CD4-positive, alpha-beta T cell (primary cell): Measurements from ENCODE around the gene IL15RA. TPM values are rescaled to one million over a fixed set of nuclear protein-coding genes. Genes with fewer than 3 reads are reported as not detected.
"Not testable (repeated sequence)": the region's sequence is repeated elsewhere in the genome, so short reads cannot be mapped to it uniquely, and the experiment has no call there.

Experiments used
- ATAC-seq: fragments of 200-7000 bp; cut with Tn5 transposase; one replicate; pipeline ENCODE4 v1.10.0; 2022; ENCODE audit warnings: mild to moderate bottlenecking; ENCODE audit not compliant: poor library complexity
- CTCF ChIA-PET: fragments of 350-600 bp; sonication (Branson Sonifier 250); formaldehyde crosslinking; loops from one replicate; lab custom pipeline; 2021; ENCODE audit warnings: antibody characterized with exemption, inconsistent platforms; lab: Charles Lee
- POLR2A ChIA-PET: fragments of 350-600 bp; sonication (Branson Sonifier 250); formaldehyde crosslinking; loops from one replicate; lab custom pipeline; 2021; ENCODE audit warnings: antibody characterized with exemption, inconsistent platforms; lab: Charles Lee
- DNase-seq, 14 experiments: peaks; one replicate each; pipeline ENCODE4 v3.0.0-alpha.2; 2013 to 2020; ENCODE audit warnings: mixed read lengths in 2 of 14
- H3K27ac ChIP-seq, 2 donors: one replicate each; pipeline versions ENCODE4 v1.5.1 to v1.7.0; 2013; ENCODE audit warnings: low read length in 2 of 2, low read depth in 1 of 2, mild to moderate bottlenecking in 1 of 2
- H3K27me3 ChIP-seq, 2 experiments: 1 replicate in 1 of 2; 2 replicates in 1 of 2; pipeline versions ENCODE4 v1.6.1 to v1.7.0; 2013; ENCODE audit warnings: low read length in 2 of 2, control low read depth in 1 of 2, mild to moderate bottlenecking in 1 of 2, moderate library complexity in 1 of 2; ENCODE audit not compliant: insufficient read depth in 2 of 2, control insufficient read depth in 1 of 2
- H3K36me3 ChIP-seq: one replicate; pipeline ENCODE4 v1.6.1; 2013; ENCODE audit warnings: low read length, control low read depth; ENCODE audit not compliant: insufficient read depth
- H3K4me1 ChIP-seq: one replicate; pipeline ENCODE4 v1.6.1; 2013; ENCODE audit warnings: low read length, control low read depth; ENCODE audit not compliant: insufficient read depth
- H3K4me3 ChIP-seq: one replicate; pipeline ENCODE4 v1.5.1; 2013; ENCODE audit warnings: mild to moderate bottlenecking, low read length, moderate library complexity
- H3K9me3 ChIP-seq, 2 experiments: 1 replicate in 1 of 2; 2 replicates in 1 of 2; pipeline versions ENCODE4 v1.6.1 to v1.7.0; 2013; ENCODE audit warnings: low read length in 2 of 2, mild to moderate bottlenecking in 2 of 2, control low read depth in 1 of 2, moderate library complexity in 1 of 2; ENCODE audit not compliant: control insufficient read depth in 1 of 2, insufficient read depth in 1 of 2
- H3K27ac Mint-ChIP-seq: one replicate; pipeline ENCODE4 v1.8.0; 2020; ENCODE audit warnings: mixed read lengths
- H3K27me3 Mint-ChIP-seq: one replicate; pipeline ENCODE4 v1.8.0; 2021; ENCODE audit warnings: mixed read lengths
- H3K36me3 Mint-ChIP-seq: one replicate; pipeline ENCODE4 v1.8.0; 2021; ENCODE audit warnings: low read depth, mixed read lengths
- H3K4me1 Mint-ChIP-seq: one replicate; pipeline ENCODE4 v1.8.0; 2021; ENCODE audit warnings: low read depth, mixed read lengths
- H3K4me3 Mint-ChIP-seq: one replicate; pipeline ENCODE4 v1.8.0; 2020; ENCODE audit warnings: mild to moderate bottlenecking, mixed read lengths
- H3K9me3 Mint-ChIP-seq: one replicate; pipeline ENCODE4 v1.8.0; 2020; ENCODE audit warnings: mixed read lengths
- intact Hi-C, 2 experiments: fragments of 100-400 bp; cut with DNase I in 1 of 2; cut with micrococcal nuclease in 1 of 2; formaldehyde crosslinking; loops; one replicate each; pipeline versions ENCODE4 v1.15.1 to v1.9.0; 2023 to 2025; cut with DNase I, micrococcal nuclease
- total RNA-seq, 174 experiments: library from RNA in 2 of 174; stranded (reverse) in 2 of 174; gene quantifications; one replicate each; pipeline ENCODE4 v1.2.3 and lab custom pipeline; 2021 to 2026
- TF ChIP-seq, protein P1 (sequence below): fragments of 200-600 bp; IDR thresholded peaks from one replicate; pipeline ENCODE4 v1.8.0; 2022; ENCODE audit warnings: antibody characterized with exemption, mild to moderate bottlenecking

IL15RA gene
- total RNA-seq, 2 experiments from 2014 or later, result 4.4 TPM

DNA sequence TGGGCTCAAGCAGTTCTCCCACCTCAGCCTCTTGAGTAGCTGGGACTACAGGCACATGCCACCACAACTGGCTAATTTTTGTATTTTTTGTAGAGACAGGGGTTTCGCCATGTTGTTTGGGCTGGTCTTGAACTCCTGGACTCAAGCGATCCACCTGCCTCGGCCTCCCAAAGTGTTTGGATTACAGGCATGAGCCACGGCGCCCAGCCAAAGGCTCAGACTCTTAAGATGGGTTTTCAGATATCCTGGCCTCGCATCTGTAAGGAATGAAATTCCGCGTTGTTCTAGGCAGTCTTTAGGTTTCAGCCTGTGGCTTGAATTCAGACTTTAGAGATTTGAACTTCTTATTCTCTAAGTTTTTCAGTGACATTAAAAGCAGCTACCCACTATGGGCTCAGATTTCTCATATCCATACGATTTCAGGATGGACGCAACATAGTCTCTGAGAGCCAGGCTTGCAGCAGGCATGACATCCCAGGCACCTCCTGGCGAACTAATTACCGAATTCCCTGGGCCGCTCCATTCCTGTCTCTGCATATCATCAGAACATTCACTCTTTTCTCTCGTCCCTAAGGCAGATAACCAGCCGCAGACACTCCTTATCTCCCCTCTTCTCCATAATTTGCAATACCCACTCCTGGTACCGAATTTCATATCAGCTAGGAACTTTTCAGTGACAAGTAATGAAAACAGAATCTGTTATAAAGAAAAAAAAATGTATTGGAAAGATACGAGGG, 29.7 kb downstream of the IL15RA start:
- no peaks in the 10 kb centered on the region for H3K36me3 Mint-ChIP-seq
- ATAC-seq (no peak), DNase-seq (no peak)
- intact Hi-C loops, result no loop called here
- Histone ChIP-seq H3K27me3 (no peaks in the 10 kb centered on the region), H3K27ac (no peak overlapping the region), H3K4me1 (peaks cover 9% of the 10 kb centered on the region), H3K9me3 (no peaks in the 10 kb centered on the region), H3K36me3 (peaks cover 9% of the 10 kb centered on the region), H3K4me3 (no peak overlapping the region)
- no peak overlapping the region for H3K4me3 Mint-ChIP-seq
- POLR2A ChIA-PET, result no interaction called here
- peaks cover 8% of the 10 kb centered on the region for H3K4me1 Mint-ChIP-seq
- no peaks in the 10 kb centered on the region for H3K9me3 Mint-ChIP-seq
- CTCF ChIA-PET, result no interaction called here
- no peak overlapping the region for H3K27ac Mint-ChIP-seq
- H3K27me3 Mint-ChIP-seq, result no peaks in the 10 kb centered on the region
- TF ChIP-seq, protein P1, sequence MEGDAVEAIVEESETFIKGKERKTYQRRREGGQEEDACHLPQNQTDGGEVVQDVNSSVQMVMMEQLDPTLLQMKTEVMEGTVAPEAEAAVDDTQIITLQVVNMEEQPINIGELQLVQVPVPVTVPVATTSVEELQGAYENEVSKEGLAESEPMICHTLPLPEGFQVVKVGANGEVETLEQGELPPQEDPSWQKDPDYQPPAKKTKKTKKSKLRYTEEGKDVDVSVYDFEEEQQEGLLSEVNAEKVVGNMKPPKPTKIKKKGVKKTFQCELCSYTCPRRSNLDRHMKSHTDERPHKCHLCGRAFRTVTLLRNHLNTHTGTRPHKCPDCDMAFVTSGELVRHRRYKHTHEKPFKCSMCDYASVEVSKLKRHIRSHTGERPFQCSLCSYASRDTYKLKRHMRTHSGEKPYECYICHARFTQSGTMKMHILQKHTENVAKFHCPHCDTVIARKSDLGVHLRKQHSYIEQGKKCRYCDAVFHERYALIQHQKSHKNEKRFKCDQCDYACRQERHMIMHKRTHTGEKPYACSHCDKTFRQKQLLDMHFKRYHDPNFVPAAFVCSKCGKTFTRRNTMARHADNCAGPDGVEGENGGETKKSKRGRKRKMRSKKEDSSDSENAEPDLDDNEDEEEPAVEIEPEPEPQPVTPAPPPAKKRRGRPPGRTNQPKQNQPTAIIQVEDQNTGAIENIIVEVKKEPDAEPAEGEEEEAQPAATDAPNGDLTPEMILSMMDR, result no peak

DNA sequence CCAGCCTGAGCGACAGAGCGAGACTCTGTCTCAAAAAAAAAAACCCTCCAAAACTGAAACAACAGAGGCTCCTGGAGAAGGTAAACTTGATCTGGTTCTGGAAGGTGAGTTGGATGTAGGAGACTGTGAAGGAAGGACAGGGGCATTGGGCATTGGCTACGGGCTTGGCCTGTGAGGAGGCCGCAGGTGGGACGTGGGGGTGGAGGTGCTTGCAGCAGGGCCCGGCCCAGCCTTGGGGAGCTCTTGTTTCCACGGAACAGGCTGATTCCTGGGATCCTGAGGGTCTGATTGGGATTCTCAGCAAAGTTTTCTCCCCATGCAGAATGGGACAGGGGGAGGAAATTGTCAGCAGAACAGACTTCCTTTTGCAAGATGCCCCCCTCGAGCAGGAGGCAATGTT, 30.6 kb downstream of the IL15RA start:
- TF ChIP-seq, protein P1, result no peak
- no peak overlapping the region for H3K4me3 ChIP-seq
- POLR2A ChIA-PET, result interaction anchor here (0.6 kb wide), 1 partner anchor 345 kb away, joined by 3 read pairs; no protein-coding TSS in a partner anchor

DNA sequence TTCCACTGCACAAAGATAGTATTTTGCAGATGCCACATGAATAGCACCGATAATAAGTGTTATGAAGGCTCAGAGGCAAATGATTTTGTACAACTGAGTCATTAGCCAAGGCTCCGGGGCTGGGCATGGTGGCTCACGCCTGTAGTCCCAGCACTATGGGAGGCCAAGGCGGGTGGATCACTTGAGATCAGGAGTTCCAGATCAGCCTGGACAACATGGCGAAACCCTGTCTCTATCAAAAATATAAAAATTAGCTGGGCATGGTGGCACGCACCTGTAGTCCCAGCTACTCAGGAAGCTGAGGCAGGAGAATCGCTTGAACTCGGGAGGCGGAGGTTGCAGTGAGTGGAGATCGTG, 30.9 kb downstream of the IL15RA start:
- DNase-seq, ATAC-seq, H3K4me3 ChIP-seq, H3K27ac Mint-ChIP-seq, H3K36me3 Mint-ChIP-seq, intact Hi-C loops, H3K4me1 ChIP-seq, H3K9me3 ChIP-seq, H3K27ac ChIP-seq, H3K4me1 Mint-ChIP-seq, H3K36me3 ChIP-seq, H3K27me3 Mint-ChIP-seq, H3K4me3 Mint-ChIP-seq, H3K27me3 ChIP-seq, H3K9me3 Mint-ChIP-seq: not testable (repeated sequence)
- POLR2A ChIA-PET, result interaction anchor here (0.6 kb wide), 1 partner anchor 345 kb away, joined by 3 read pairs; no protein-coding TSS in a partner anchor
- CTCF ChIA-PET, result interaction anchor here (0.7 kb wide), 1 partner anchor 221 kb away, joined by 4 read pairs; no protein-coding TSS in a partner anchor

More for the DNA sequence above, 30.6 kb downstream of the IL15RA start:
- Mint-ChIP-seq H3K27me3 (no peaks in the 10 kb centered on the region), H3K4me1 (peaks cover 8% of the 10 kb centered on the region), H3K4me3 (no peak overlapping the region), H3K9me3 (no peaks in the 10 kb centered on the region), H3K27ac (no peak overlapping the region), H3K36me3 (no peaks in the 10 kb centered on the region)
- ATAC-seq (no peak), DNase-seq (no peak)
- CTCF ChIA-PET, result no interaction called here
- Histone ChIP-seq H3K27me3 (no peaks in the 10 kb centered on the region), H3K9me3 (no peaks in the 10 kb centered on the region), H3K27ac (no peak overlapping the region), H3K36me3 (peaks cover 2% of the 10 kb centered on the region), H3K4me1 (peaks cover 9% of the 10 kb centered on the region)
- intact Hi-C loops, result no loop called here
